ENCODE results near the gene NR2E3.

NR2E3 gene

DNA sequence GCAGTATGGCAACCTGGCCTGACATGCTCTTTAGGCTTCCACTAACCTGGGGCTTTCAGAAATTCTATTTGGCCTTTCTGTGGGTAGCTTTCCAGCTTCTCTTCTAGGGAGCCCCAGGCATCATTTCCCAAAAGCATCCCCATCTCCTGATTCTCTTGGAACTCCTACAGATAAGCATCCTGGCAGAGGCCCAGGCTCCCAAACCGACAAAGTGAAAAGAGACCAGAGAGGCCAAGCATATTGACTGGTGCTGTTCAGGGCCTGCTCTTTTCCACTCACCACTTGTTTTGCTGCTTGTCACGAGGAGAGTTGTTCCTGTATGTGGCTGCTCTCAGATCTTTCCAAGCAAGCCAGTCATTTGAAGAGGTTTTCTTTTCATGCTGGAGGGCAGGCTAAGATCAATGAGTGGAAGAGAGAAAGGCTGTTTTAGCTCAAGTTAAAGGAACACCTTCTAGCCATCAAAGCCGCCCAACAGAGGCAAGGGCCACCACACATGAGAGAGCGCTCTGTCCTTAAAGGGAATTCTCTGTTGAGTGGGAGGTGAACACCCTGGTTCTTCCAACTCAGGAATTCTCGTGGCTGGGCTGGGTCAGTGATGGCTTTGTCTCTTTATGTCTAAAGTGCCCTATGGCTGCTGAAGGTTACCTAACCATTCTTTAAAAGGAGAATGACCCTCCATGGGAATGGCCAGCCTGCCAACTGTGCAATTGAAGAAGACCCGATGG, 31.1 kb upstream of the NR2E3 start:
- H3K4me2 ChIP-seq (ENCODE audit: low read length, poor library complexity, severe bottlenecking): no peak overlapping the region
- no peaks in the 10 kb centered on the region for H3K27me3 ChIP-seq (ENCODE audit: control insufficient read depth in 1 of 2, insufficient read depth in 1 of 2, low read length in 2 of 2)
- H3K9ac ChIP-seq (ENCODE audit: low read length): no peak overlapping the region
- DNase-seq: no peak
- no peak overlapping the region for H2BK15ac ChIP-seq (ENCODE audit: low read depth, poor library complexity, severe bottlenecking)
- no peak overlapping the region for H2BK5ac ChIP-seq (ENCODE audit: low read depth, low read length, poor library complexity, severe bottlenecking)
- peaks cover 21% of the 10 kb centered on the region for H3K4me1 ChIP-seq (ENCODE audit: control insufficient read depth, insufficient read depth, low read depth, low read length)
- peak overlapping the region; percentile 47 for H2AK5ac ChIP-seq (ENCODE audit: low read length, severe bottlenecking)
- H3K14ac ChIP-seq (ENCODE audit: low read length in 2 of 2): no peak overlapping the region
- H2BK120ac ChIP-seq (ENCODE audit: low read depth, low read length): no peak overlapping the region
- H2BK12ac ChIP-seq (ENCODE audit: low read length in 2 of 2): no peak overlapping the region
- H3K27ac ChIP-seq (ENCODE audit: low read length, poor library complexity, severe bottlenecking): no peak overlapping the region
- WGBS: 91% methylated on average over 6 of the region's 6 CpGs
- H3K18ac ChIP-seq (ENCODE audit: low read depth in 1 of 2, low read length in 2 of 2): no peak overlapping the region
- no peak overlapping the region for H3K23ac ChIP-seq (ENCODE audit: low read length in 2 of 2)
- H3K4me3 ChIP-seq (ENCODE audit: insufficient read depth in 1 of 2, low read depth in 1 of 2, low read length in 2 of 2): no peak overlapping the region
- H3K4ac ChIP-seq (ENCODE audit: low read depth in 1 of 2, low read length in 2 of 2): peak overlapping the region in 1 of 2 experiments; percentile 7
- H4K8ac ChIP-seq (ENCODE audit: low read length): no peak overlapping the region
- peaks cover 3 to 13% of the 10 kb centered on the region in 2 experiments for H3K36me3 ChIP-seq (ENCODE audit: control insufficient read depth in 1 of 2, insufficient read depth in 2 of 2, low read depth in 1 of 2, low read length in 2 of 2)
- no peak overlapping the region for H2AFZ ChIP-seq (ENCODE audit: low read depth, low read length)
- no peak overlapping the region for H4K91ac ChIP-seq (ENCODE audit: low read length)
- no peaks in the 10 kb centered on the region for H3K9me3 ChIP-seq (ENCODE audit: control insufficient read depth, low read length)
- peaks cover 3% of the 10 kb centered on the region for H3K79me1 ChIP-seq (replicated peaks; ENCODE audit: low read length, poor library complexity, severe bottlenecking)

DNA sequence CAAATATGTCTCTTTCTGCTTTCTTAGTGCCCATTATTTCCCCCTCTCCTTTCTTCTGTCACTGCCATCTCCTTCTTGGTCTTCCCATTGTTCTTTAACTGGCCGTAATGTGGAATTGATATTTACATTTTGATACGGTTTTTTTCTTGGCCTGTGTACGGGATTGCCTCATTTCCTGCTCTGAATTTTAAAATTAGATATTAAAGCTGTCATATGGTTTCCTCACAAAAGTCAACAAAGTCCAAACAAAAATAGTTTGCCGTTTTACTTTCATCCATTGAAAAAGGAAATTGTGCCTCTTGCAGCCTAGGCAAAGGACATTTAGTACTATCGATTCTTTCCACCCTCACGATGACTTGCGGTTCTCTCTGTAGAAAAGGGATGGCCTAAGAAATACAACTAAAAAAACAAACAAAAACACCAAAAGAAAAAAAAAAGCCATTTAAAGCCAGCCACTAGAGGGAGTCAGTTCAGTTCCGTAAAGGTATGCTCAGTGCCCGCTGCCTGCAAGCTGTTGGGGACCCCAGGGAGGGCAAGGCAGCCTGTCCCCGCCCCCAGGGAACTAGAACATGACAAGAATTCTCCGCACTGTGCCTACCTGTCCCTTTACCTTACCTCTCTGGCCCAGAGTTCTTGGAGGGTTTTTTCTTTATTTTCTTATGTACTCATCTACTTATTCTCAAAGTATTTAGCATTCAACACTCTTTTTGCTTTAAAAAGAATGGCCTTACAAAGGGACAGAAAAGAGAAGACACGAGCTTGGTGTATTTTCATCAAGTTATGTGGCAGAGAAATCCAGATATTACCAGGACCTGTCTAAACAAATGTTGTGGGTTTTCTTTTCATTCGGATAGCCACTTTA, 30.0 kb upstream of the NR2E3 start:
- Histone ChIP-seq H2AK5ac (ENCODE audit: low read length, severe bottlenecking) (peak overlapping the region; percentile 15), H3K4me3 (ENCODE audit: insufficient read depth in 1 of 2, low read depth in 1 of 2, low read length in 2 of 2) (peak overlapping the region in 1 of 2 experiments; percentile 45), H3K18ac (ENCODE audit: low read depth in 1 of 2, low read length in 2 of 2) (no peak overlapping the region), H3K4me1 (ENCODE audit: control insufficient read depth, insufficient read depth, low read depth, low read length) (peaks cover 21% of the 10 kb centered on the region), H4K91ac (ENCODE audit: low read length) (no peak overlapping the region), H3K4me2 (ENCODE audit: low read length, poor library complexity, severe bottlenecking) (no peak overlapping the region), H3K14ac (ENCODE audit: low read length in 2 of 2) (no peak overlapping the region), H3K23ac (ENCODE audit: low read length in 2 of 2) (no peak overlapping the region), H2BK120ac (ENCODE audit: low read depth, low read length) (no peak overlapping the region), H3K79me1 (replicated peaks; ENCODE audit: low read length, poor library complexity, severe bottlenecking) (peaks cover 3% of the 10 kb centered on the region), H4K8ac (ENCODE audit: low read length) (no peak overlapping the region), H3K9me3 (ENCODE audit: control insufficient read depth, low read length) (no peaks in the 10 kb centered on the region), H2BK12ac (ENCODE audit: low read length in 2 of 2) (no peak overlapping the region), H3K27ac (ENCODE audit: low read length, poor library complexity, severe bottlenecking) (peak overlapping the region; percentile 53), H2AFZ (ENCODE audit: low read depth, low read length) (no peak overlapping the region), H2BK15ac (ENCODE audit: low read depth, poor library complexity, severe bottlenecking) (no peak overlapping the region), H3K36me3 (ENCODE audit: control insufficient read depth in 1 of 2, insufficient read depth in 2 of 2, low read depth in 1 of 2, low read length in 2 of 2) (peaks cover 3 to 13% of the 10 kb centered on the region in 2 experiments), H3K4ac (ENCODE audit: low read depth in 1 of 2, low read length in 2 of 2) (no peak overlapping the region), H2BK5ac (ENCODE audit: low read depth, low read length, poor library complexity, severe bottlenecking) (no peak overlapping the region), H3K27me3 (ENCODE audit: control insufficient read depth in 1 of 2, insufficient read depth in 1 of 2, low read length in 2 of 2) (peaks cover 0 to 4% of the 10 kb centered on the region in 2 experiments), H3K9ac (ENCODE audit: low read length) (peak overlapping the region; percentile 85)
- peak; percentile 75 for DNase-seq
- WGBS: 11% methylated on average over 9 of the region's 13 CpGs

DNA sequence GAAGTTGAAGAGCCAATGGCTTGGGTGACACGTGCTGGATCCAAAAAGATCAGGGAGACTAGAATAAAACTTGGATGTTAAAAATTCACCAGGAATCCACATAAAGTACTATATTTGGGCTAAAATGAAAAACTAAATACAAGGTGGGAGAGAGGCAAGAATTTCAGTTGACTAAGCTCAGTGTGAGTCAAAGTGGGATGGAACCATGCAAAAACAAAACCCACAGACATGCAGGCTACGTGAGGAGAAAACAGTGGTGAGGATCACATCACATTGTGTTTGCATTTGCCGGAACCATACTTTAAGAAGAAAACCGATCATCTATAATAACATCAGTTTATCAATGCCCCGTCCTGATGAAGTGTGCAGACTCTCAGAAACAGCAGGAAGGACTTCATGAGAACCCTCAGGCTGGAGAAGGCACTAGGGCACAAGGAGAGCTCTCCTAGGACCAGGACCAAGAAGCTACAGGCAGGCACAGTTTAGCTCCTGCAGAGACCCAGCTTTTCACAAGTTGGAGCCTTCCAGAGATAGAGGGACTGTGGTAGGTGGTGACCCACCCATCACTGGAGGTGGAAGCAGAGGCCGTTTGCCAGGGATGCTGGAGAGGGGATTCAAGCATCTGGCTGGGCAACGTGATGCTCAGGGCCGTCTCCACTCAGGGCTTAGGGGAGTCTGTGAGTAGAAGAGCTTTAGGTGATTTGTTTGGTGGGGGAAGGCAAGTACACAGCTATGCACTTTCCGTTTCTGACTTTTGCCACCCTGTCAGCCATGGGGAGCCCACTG, 29.0 kb upstream of the NR2E3 start:
- H2AFZ ChIP-seq (ENCODE audit: low read depth, low read length): no peak overlapping the region
- no peak overlapping the region for H2BK120ac ChIP-seq (ENCODE audit: low read depth, low read length)
- peaks cover 20% of the 10 kb centered on the region for H3K4me1 ChIP-seq (ENCODE audit: control insufficient read depth, insufficient read depth, low read depth, low read length)
- H2BK15ac ChIP-seq (ENCODE audit: low read depth, poor library complexity, severe bottlenecking): no peak overlapping the region
- whole genome bisulfite sequencing: 86% methylated on average over 9 of the region's 9 CpGs
- H3K4me3 ChIP-seq (ENCODE audit: insufficient read depth in 1 of 2, low read depth in 1 of 2, low read length in 2 of 2): no peak overlapping the region
- H2AK5ac ChIP-seq (ENCODE audit: low read length, severe bottlenecking): peak overlapping the region; percentile 12
- peak overlapping the region; percentile 66 for H3K27ac ChIP-seq (ENCODE audit: low read length, poor library complexity, severe bottlenecking)
- H4K8ac ChIP-seq (ENCODE audit: low read length): no peak overlapping the region
- no peak for DNase-seq
- no peak overlapping the region for H3K23ac ChIP-seq (ENCODE audit: low read length in 2 of 2)
- H4K91ac ChIP-seq (ENCODE audit: low read length): no peak overlapping the region
- no peaks in the 10 kb centered on the region for H3K9me3 ChIP-seq (ENCODE audit: control insufficient read depth, low read length)
- H3K18ac ChIP-seq (ENCODE audit: low read depth in 1 of 2, low read length in 2 of 2): no peak overlapping the region
- H3K4me2 ChIP-seq (ENCODE audit: low read length, poor library complexity, severe bottlenecking): no peak overlapping the region
- peaks cover 3 to 13% of the 10 kb centered on the region in 2 experiments for H3K36me3 ChIP-seq (ENCODE audit: control insufficient read depth in 1 of 2, insufficient read depth in 2 of 2, low read depth in 1 of 2, low read length in 2 of 2)
- H3K79me1 ChIP-seq (replicated peaks; ENCODE audit: low read length, poor library complexity, severe bottlenecking): peaks cover 3% of the 10 kb centered on the region
- H3K14ac ChIP-seq (ENCODE audit: low read length in 2 of 2): no peak overlapping the region
- no peak overlapping the region for H2BK5ac ChIP-seq (ENCODE audit: low read depth, low read length, poor library complexity, severe bottlenecking)
- H3K4ac ChIP-seq (ENCODE audit: low read depth in 1 of 2, low read length in 2 of 2): no peak overlapping the region
- H3K9ac ChIP-seq (ENCODE audit: low read length): no peak overlapping the region
- peaks cover 0 to 4% of the 10 kb centered on the region in 2 experiments for H3K27me3 ChIP-seq (ENCODE audit: control insufficient read depth in 1 of 2, insufficient read depth in 1 of 2, low read length in 2 of 2)
- H2BK12ac ChIP-seq (ENCODE audit: low read length in 2 of 2): no peak overlapping the region

DNA sequence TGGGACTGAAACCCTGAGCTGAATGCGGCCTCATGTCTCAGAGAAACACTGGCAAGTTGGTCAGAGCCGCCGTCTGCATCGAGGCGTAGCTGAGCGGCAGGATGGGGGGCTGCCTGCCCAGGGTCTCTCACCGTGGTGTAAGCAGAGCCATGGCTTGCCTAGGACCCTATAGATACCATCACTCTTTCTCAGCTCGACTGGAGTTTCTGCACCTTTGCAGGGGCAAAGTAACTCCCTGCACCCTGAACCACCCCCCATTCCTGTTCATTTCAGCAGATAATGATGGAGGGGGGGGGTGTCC, 28.4 kb upstream of the NR2E3 start:
- no peak overlapping the region for H2AFZ ChIP-seq (ENCODE audit: low read depth, low read length)
- H4K8ac ChIP-seq (ENCODE audit: low read length): no peak overlapping the region
- H3K9ac ChIP-seq (ENCODE audit: low read length): no peak overlapping the region
- no peak overlapping the region for H3K18ac ChIP-seq (ENCODE audit: low read depth in 1 of 2, low read length in 2 of 2)
- H2AK5ac ChIP-seq (ENCODE audit: low read length, severe bottlenecking): peak overlapping the region; percentile 12
- H3K4ac ChIP-seq (ENCODE audit: low read depth in 1 of 2, low read length in 2 of 2): no peak overlapping the region
- peaks cover 0 to 4% of the 10 kb centered on the region in 2 experiments for H3K27me3 ChIP-seq (ENCODE audit: control insufficient read depth in 1 of 2, insufficient read depth in 1 of 2, low read length in 2 of 2)
- H2BK15ac ChIP-seq (ENCODE audit: low read depth, poor library complexity, severe bottlenecking): no peak overlapping the region
- no peaks in the 10 kb centered on the region for H3K9me3 ChIP-seq (ENCODE audit: control insufficient read depth, low read length)
- H3K27ac ChIP-seq (ENCODE audit: low read length, poor library complexity, severe bottlenecking): no peak overlapping the region
- no peak overlapping the region for H2BK5ac ChIP-seq (ENCODE audit: low read depth, low read length, poor library complexity, severe bottlenecking)
- H3K36me3 ChIP-seq (ENCODE audit: control insufficient read depth in 1 of 2, insufficient read depth in 2 of 2, low read depth in 1 of 2, low read length in 2 of 2): peaks cover 3 to 13% of the 10 kb centered on the region in 2 experiments
- H3K79me1 ChIP-seq (replicated peaks; ENCODE audit: low read length, poor library complexity, severe bottlenecking): peaks cover 3% of the 10 kb centered on the region
- H3K4me2 ChIP-seq (ENCODE audit: low read length, poor library complexity, severe bottlenecking): no peak overlapping the region
- WGBS: 90% methylated on average over 6 of the region's 8 CpGs
- H3K14ac ChIP-seq (ENCODE audit: low read length in 2 of 2): no peak overlapping the region
- no peak overlapping the region for H2BK12ac ChIP-seq (ENCODE audit: low read length in 2 of 2)
- H2BK120ac ChIP-seq (ENCODE audit: low read depth, low read length): no peak overlapping the region
- H3K4me3 ChIP-seq (ENCODE audit: insufficient read depth in 1 of 2, low read depth in 1 of 2, low read length in 2 of 2): no peak overlapping the region
- no peak overlapping the region for H3K23ac ChIP-seq (ENCODE audit: low read length in 2 of 2)
- DNase-seq: no peak
- H3K4me1 ChIP-seq (ENCODE audit: control insufficient read depth, insufficient read depth, low read depth, low read length): peaks cover 20% of the 10 kb centered on the region
- no peak overlapping the region for H4K91ac ChIP-seq (ENCODE audit: low read length)
